ENCODE measurements around the gene CFHR2.

The CFHR2 gene

DNA sequence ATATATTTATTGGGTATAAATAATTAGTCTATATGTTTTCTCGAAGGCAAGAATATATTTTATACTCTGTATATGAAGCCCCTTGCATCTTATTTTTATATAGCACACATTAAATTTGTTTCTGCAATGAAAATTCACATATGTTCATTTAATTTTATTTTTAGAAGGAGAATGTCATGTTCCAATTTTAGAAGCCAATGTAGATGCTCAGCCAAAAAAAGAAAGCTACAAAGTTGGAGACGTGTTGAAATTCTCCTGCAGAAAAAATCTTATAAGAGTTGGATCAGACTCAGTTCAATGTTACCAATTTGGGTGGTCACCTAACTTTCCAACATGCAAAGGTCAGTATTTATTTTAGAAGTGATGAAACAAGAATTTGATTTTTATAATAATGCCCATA, 50.4 kb downstream of the CFHR2 start:
- no peak for DNase-seq (ENCODE audit: extremely low spot score, insufficient read length, low read depth)
- FAIRE-seq, result no peak

- no peak for FAIRE-seq
- no peak for DNase-seq (ENCODE audit: extremely low spot score, insufficient read length, low read depth)
Observed at GRCh38 chr1:196997423-196997822, 53.9 kb downstream of the CFHR2 start.

GRCh38 chr1:197001828-197002227, 58.3 kb downstream of the CFHR2 start:
- no peak for DNase-seq (ENCODE audit: extremely low spot score, insufficient read length, low read depth)
- FAIRE-seq, result no peak

- no peak for FAIRE-seq
Observed at GRCh38 chr1:197003132-197003531, 59.6 kb downstream of the CFHR2 start.

GRCh38 chr1:197008861-197009260, 65.3 kb downstream of the CFHR2 start:
- no peak for DNase-seq (ENCODE audit: extremely low spot score, insufficient read length, low read depth)
- FAIRE-seq, result no peak

More at GRCh38 chr1:197003132-197003531, 59.6 kb downstream of the CFHR2 start:
- no peak for DNase-seq (ENCODE audit: extremely low spot score, insufficient read length, low read depth)
